Panc1 (cell line): ENCODE data around the gene TOR2A.

Experiments
- POLR2AphosphoS5 ChIP-seq: IDR thresholded peaks from 2 replicates; pipeline ENCODE4 v1.6.1; 2012; ENCODE audit warnings: mild to moderate bottlenecking, low read depth, low read length, moderate library complexity
- TF ChIP-seq, protein P1 (sequence below): fragments of 450-650 bp; IDR thresholded peaks from 2 replicates; pipeline ENCODE4 v1.5.1; 2017; ENCODE audit warnings: mild to moderate bottlenecking
- TF ChIP-seq, protein P2 (sequence below), 2 experiments: IDR thresholded peaks; 2 replicates each; pipeline ENCODE4 v1.6.1; 2011 to 2012; ENCODE audit warnings: low read depth in 2 of 2, control low read depth in 1 of 2, low read length in 1 of 2, mild to moderate bottlenecking in 1 of 2, moderate library complexity in 1 of 2; ENCODE audit not compliant: insufficient read depth in 1 of 2

DNA sequence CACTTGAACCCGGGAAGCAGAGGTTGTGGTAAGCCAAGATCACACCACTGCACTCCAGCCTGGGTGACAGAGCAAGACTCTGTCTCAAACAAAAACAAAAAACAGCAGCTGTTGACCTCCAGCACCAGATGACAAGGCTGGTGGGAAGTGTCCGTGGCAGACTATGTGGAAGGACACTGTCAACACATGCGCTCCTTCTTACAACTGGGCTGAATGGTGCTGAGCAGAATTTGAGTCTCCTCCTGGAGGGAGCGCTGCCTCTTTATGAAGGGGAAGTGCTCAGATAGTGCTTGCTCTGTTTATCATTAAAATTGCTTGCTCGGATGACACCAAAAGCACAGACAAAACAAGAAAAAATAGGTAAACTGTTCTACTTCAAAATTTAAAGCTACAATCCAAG lies 37.5 kb downstream of the TOR2A start:
- TF ChIP-seq, protein P1, sequence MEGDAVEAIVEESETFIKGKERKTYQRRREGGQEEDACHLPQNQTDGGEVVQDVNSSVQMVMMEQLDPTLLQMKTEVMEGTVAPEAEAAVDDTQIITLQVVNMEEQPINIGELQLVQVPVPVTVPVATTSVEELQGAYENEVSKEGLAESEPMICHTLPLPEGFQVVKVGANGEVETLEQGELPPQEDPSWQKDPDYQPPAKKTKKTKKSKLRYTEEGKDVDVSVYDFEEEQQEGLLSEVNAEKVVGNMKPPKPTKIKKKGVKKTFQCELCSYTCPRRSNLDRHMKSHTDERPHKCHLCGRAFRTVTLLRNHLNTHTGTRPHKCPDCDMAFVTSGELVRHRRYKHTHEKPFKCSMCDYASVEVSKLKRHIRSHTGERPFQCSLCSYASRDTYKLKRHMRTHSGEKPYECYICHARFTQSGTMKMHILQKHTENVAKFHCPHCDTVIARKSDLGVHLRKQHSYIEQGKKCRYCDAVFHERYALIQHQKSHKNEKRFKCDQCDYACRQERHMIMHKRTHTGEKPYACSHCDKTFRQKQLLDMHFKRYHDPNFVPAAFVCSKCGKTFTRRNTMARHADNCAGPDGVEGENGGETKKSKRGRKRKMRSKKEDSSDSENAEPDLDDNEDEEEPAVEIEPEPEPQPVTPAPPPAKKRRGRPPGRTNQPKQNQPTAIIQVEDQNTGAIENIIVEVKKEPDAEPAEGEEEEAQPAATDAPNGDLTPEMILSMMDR: no peak
- TF ChIP-seq, protein P2, sequence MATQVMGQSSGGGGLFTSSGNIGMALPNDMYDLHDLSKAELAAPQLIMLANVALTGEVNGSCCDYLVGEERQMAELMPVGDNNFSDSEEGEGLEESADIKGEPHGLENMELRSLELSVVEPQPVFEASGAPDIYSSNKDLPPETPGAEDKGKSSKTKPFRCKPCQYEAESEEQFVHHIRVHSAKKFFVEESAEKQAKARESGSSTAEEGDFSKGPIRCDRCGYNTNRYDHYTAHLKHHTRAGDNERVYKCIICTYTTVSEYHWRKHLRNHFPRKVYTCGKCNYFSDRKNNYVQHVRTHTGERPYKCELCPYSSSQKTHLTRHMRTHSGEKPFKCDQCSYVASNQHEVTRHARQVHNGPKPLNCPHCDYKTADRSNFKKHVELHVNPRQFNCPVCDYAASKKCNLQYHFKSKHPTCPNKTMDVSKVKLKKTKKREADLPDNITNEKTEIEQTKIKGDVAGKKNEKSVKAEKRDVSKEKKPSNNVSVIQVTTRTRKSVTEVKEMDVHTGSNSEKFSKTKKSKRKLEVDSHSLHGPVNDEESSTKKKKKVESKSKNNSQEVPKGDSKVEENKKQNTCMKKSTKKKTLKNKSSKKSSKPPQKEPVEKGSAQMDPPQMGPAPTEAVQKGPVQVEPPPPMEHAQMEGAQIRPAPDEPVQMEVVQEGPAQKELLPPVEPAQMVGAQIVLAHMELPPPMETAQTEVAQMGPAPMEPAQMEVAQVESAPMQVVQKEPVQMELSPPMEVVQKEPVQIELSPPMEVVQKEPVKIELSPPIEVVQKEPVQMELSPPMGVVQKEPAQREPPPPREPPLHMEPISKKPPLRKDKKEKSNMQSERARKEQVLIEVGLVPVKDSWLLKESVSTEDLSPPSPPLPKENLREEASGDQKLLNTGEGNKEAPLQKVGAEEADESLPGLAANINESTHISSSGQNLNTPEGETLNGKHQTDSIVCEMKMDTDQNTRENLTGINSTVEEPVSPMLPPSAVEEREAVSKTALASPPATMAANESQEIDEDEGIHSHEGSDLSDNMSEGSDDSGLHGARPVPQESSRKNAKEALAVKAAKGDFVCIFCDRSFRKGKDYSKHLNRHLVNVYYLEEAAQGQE (IDR thresholded peaks at IDR 0.05; ENCODE audit: insufficient read depth in 1 of 2, low read depth in 2 of 2, low read length in 1 of 2): no peak
- TF ChIP-seq POLR2AphosphoS5: no peak
